Choroid plexus epithelial cell (primary cell): Measurements from ENCODE around the gene RGL3.

Source experiments
- DNase-seq: peaks from one replicate; pipeline ENCODE4 v3.0.0-alpha.2; 2010; ENCODE audit warnings: low read depth
- H3K4me3 ChIP-seq: 2 replicates; pipeline ENCODE4 v1.5.1; 2011; ENCODE audit warnings: low read depth, mild to moderate bottlenecking, control low read depth, low read length, moderate library complexity
- TF ChIP-seq, protein P1 (sequence below): conservative IDR thresholded peaks from 2 replicates; pipeline ENCODE4 v1.5.1; 2011; ENCODE audit warnings: low read depth, mild to moderate bottlenecking, control low read depth, inconsistent platforms, low read length, moderate library complexity

Gene RGL3

DNA sequence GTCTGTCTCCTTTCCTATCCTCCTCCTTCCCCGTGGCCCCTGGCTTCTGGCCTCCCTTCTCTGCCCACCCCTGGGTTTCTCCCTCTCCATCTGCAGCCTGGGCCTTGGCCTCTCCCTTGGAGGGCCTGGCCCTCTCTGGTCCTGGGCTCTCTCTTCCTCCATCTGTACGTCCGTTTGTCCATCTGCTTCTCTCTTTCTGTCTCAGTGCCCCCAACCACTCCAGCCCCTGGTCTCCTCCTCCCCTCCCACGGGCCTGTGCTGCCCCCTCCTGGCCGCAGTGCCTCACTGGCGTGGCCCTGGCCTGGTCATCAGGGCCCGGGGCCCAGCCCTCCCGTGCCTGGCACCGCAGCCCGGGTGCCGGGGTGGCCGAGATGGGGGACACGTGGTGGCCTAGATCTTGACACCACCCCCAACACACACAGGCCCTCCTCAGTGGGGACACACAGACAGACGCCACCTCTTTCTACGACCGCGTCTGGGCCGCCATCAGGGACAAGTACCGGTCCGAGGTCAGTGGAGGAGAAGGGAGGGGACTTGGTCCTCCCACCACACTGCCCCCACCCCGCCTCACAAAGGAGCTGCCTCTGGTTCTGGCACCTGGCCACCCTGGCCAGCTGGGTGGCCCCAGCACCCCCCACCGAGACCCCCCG, 27.7 kb upstream of the RGL3 start:
- DNase-seq = peak; percentile 40
- no peak overlapping the region for H3K4me3 ChIP-seq
- TF ChIP-seq, protein P1, sequence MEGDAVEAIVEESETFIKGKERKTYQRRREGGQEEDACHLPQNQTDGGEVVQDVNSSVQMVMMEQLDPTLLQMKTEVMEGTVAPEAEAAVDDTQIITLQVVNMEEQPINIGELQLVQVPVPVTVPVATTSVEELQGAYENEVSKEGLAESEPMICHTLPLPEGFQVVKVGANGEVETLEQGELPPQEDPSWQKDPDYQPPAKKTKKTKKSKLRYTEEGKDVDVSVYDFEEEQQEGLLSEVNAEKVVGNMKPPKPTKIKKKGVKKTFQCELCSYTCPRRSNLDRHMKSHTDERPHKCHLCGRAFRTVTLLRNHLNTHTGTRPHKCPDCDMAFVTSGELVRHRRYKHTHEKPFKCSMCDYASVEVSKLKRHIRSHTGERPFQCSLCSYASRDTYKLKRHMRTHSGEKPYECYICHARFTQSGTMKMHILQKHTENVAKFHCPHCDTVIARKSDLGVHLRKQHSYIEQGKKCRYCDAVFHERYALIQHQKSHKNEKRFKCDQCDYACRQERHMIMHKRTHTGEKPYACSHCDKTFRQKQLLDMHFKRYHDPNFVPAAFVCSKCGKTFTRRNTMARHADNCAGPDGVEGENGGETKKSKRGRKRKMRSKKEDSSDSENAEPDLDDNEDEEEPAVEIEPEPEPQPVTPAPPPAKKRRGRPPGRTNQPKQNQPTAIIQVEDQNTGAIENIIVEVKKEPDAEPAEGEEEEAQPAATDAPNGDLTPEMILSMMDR = peak; percentile 77

DNA sequence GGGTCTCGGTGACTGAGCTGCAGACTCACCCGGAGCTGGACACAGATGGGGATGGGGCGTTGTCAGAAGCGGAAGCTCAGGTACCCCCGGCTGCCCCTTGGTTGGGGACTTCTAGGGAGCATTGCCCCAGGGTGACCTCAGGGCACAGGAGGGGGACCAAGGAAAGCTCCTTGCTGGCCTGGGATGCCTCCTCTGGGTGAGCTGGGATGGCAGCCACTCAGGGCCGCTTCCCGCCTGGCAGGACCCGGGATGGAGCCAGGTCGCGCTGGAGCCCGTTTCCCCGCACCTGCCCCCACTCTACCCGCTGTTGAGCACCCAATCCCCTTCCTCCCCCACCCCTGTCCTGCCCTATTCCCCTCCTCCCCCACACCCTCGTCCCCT, 27.1 kb upstream of the RGL3 start:
- H3K4me3 ChIP-seq = no peak overlapping the region
- no peak for DNase-seq
- TF ChIP-seq, protein P1 = no peak

DNA sequence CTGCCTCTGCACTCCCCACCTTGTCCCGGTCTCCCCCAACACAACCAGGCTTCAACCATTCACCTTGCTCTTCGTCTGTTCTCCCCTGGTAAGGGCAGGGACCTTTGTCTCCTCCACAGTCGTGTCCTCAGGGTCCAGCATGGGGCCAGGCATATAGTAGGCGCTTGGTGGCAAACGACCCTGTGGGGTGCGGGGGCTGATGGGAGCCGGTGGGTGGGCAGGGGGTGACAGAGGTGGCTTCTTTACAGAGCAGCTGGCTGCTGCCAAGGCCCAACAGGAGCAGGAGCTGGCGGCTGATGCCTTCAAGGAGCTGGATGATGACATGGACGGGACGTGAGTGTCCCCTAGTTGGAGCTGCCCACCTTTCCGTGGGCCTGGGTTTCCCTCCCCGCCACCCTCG, 26.0 kb upstream of the RGL3 start:
- no peak for DNase-seq
- TF ChIP-seq, protein P1 = no peak

DNA sequence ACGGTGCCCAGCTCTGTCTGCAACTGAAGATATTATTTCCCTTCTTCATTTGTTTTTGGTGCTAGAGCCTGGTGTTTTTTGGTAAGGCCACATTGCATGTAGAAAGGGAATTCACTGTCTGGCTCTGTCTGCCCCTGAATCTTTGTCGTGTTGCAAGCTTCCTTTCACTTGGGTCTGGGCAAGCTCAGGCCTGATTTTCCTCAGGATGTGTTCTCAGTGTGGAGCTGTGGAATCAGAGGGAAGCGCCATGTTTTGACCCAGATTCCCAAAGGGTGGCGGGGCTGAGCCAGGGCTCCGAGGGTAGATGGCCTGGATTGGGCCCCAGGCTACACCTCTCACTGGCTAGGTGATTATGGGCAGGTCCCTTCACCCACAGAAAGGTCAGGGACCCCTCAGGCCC, 24.9 kb upstream of the RGL3 start:
- H3K4me3 ChIP-seq = no peak overlapping the region
- DNase-seq = no peak
- TF ChIP-seq, protein P1 = no peak

More for the DNA sequence above, 26.0 kb upstream of the RGL3 start:
- H3K4me3 ChIP-seq = no peak overlapping the region

DNA sequence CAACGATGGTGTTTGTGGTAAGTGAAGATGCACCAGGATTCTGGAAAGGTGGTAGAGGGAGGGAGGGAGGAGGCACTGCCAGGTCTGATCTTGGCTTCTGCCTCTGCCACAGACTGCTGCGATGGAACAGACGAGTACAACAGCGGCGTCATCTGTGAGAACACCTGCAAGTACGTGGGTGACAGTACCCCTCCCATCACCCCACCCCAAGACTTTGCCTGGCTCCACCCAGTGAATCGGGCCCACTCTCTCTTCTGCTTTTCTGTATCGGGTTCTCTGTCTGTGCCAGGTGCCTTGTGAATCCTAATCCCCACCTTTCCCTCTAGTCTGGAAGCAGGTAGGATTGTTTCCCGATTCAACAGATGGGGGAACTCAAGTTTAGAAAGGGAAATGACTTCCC, 18.8 kb upstream of the RGL3 start:
- H3K4me3 ChIP-seq = no peak overlapping the region

DNA sequence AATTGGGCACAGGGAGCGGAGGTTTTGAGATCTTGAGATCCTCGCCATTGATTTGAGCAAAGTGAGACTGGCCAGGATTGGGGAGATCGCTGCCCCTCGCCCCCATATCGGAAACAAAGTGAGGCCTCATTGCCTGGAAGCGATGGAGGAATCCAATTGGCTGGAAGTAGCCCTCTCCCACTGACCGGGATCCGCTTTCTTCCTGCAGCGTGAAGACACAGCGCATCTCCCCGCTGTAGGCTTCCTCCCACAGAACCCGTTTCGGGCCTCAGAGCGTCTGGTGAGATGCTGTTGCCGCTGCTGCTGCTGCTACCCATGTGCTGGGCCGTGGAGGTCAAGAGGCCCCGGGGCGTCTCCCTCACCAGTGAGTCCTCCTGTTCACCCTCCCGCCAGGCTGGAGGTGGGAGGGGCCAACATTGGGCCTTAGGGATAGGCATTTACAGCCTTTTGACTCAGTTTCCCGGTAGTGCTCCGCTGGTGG, 16.8 kb upstream of the RGL3 start:
- H3K4me3 ChIP-seq = peak overlapping the region; percentile 97
- DNase-seq = peak; percentile 55
- TF ChIP-seq, protein P1 = no peak

More for the DNA sequence above, 18.8 kb upstream of the RGL3 start:
- TF ChIP-seq, protein P1 = no peak
- no peak for DNase-seq
